GM18498 (cell line): Measurements from ENCODE around the gene PALLD.
"Not testable (repeated sequence)": the region's sequence is repeated elsewhere in the genome, so short reads cannot be mapped to it uniquely, and the experiment has no call there.

Source experiments
- ATAC-seq: cut with Tn5 transposase; IDR thresholded peaks from one replicate; pipeline ENCODE4 v1.9.1; 2021; ENCODE audit warnings: mild to moderate bottlenecking, moderate library complexity; ENCODE audit not compliant: unreplicated experiment

Gene PALLD

DNA sequence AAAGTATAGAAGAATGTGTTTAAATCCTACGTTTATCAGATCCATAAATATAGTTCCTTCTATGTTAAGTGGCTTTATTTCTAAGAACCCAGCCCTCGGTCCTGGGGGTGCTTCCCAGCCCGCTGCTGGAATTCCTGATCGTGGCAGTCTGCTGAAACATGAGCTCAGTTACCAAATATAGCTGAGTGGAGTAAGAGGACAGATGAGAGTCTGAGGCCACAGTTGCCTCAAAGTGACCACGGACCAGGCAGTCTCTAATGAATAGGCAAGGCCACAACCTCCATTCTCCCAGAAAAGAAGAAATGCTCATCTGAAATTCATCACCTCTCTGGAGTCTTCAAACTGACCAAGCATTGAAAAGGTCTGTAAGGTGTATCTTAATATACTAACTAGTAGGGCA is at the start of gene PALLD:
TSS of gene PALLD (plus strand) at position 219 of the 400 bp plus-strand sequence.
- ATAC-seq, result no peak

- ATAC-seq, result not testable (repeated sequence)
Observed at GRCh38 chr4:168449063-168449462, 47.8 kb upstream of the PALLD start.

DNA sequence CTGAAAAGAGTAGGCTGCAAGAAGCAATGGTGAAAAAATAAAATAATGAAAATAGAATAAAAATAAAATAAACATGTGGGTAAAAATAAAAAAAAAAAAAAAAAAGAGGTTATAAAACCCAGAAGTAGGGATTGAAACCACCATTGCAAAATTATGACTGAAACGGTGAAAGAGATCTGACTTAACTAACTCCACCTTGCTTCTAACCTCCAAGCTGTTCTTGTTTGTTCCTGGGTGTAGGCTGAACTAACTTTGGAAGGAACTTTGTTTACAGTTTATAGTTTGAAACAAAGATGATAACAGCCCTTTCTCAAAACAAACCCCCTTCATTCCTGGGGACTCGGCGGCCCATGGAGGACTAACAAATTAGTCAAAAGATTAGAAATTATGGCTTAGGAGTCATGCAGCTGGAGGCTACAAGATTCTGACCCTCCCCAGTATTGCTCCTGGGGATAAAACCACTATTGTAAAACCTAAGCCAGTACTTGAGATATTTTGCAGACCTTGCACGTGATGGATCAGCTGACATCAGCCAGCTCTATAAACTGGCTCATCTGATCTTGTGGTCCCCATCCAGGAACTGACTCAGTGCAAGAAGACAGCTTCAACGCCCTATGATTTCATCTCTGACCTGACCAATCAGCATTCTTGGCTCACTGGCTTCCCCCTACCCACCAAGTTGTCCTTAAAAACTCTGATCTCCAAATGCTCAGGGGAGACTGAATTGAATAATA is 47.0 kb upstream of the PALLD start:
- ATAC-seq, result no peak

DNA sequence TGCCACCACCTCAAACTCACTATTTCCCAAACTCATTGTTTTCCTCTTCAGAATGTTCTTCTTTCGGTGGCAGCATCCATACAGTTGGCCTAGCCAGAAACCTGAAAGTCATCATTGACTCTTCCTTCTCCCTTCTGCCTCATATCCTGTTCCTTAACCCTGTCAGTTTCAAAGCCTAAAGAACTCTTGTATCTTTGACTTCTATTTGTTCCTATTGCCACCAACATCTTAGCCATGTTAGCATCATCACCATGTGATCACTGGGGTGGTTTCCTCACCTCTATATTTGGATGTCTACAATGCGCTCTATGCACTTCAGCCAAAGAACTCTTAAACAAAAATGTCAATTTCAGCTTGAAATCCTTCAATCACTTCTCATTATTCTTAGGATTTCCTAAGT is 45.5 kb upstream of the PALLD start:
- peak; percentile 27 for ATAC-seq

DNA sequence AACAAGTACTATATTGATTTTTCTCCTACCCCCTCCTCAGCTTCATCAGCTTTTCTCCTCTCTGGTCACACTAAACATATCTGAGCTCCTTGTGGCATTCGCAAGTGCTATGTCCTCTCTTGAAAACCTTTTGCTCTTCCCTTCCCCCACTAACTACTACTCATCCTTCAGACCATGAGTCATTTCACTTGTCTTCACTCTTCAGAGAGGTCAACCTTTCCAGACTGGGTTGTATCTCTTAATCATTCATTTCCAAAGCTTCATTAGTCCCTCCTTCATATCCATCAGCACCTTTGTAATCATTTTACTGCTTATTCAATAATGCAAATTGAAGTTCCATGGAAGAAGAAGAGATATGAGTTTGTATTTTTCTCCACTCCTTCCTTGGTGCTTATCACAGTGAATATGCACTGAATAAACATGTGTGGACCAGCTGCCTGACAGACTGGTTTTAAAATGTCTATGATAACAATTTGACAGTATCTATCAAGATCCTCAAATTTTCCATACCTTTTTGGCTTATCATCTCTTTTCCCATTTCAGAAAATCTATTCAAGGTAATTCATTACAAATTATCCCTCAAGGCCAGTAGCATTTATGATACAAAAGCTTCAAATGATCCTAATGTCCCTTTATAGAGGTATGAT is 45.0 kb upstream of the PALLD start:
- peak; percentile 95 for ATAC-seq

GRCh38 chr4:168453146-168453545 is 43.7 kb upstream of the PALLD start:
- ATAC-seq, result no peak

DNA sequence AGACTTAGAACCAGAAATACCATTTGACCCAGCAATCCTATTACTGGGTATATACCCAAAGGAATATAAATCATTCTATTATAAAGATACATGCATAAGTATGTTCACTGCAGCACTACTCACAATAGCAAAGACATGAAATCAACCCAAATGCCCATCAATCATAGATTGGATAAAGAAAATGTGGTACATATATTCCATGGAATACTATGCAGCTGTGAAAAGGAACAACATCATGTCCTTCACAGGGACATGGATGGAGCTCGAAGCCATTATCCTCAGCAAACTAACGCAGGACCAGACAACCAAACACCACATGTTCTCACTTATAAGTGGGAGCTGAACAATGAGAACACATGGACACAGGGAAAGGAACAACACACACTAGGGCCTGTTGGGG is 38.6 kb upstream of the PALLD start:
- ATAC-seq, result not testable (repeated sequence)

DNA sequence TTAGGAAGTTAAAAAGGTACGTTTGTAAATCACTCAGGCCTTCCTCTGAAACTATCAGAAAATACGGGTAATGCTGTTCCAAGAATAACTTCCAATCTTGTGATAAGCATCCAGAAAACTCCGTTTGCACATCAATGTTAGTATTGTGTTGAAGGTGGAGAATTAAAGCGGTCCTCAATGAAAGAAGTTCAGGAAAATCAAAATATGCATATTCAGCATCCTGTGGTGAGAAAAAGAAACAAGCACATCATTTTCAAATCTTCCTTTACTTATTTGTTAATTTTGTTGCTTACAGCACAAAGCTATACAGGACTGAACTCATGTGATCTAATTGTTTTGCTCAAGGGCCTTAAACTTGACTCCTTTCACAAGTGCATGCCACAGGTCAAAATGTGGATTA is 35.0 kb upstream of the PALLD start:
- no peak for ATAC-seq

DNA sequence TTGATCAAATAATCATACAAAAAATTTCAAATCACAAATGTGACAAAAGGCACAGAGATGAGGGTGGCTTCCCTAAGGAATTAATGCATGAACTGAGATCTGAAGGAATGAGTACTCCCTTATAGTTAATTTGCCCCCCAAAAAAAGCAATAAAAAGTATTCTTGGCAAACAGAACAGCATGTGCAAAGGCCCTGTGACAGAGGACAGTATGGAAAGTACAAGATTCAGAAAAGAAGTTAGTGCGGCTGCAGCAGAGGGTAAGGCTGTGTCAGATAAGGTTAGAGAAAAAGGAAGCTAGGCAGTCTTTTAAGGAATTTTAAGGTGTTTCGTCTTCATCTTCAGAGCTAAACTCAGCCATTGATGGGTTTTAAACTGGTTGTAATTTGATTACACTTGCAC is 23.9 kb upstream of the PALLD start:
- ATAC-seq, result no peak

- ATAC-seq, result no peak
Observed at GRCh38 chr4:168474660-168475320, 22.1 kb upstream of the PALLD start.

GRCh38 chr4:168475745-168476144 is 21.1 kb upstream of the PALLD start:
- ATAC-seq, result no peak

DNA sequence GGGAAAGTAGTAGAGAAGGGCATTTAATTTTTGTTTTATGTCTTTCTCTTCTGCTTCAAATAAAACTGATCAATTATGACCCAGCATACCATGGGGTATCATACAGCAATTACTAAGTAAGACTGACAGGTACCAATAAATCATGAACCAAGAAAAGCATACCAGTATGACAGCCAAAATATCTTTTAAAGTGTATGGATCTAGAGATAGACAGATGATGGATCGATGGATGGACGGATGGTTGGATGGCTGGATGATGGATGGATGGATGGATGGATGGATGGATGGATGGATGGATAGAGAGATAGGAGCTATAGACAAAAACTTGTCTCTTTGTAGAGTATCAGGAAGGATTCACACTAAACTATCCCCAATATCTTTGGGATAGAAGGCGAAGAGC is 18.0 kb upstream of the PALLD start:
- ATAC-seq, result no peak

GRCh38 chr4:168480931-168481611 is 15.8 kb upstream of the PALLD start:
- ATAC-seq, result peak; percentile 37

DNA sequence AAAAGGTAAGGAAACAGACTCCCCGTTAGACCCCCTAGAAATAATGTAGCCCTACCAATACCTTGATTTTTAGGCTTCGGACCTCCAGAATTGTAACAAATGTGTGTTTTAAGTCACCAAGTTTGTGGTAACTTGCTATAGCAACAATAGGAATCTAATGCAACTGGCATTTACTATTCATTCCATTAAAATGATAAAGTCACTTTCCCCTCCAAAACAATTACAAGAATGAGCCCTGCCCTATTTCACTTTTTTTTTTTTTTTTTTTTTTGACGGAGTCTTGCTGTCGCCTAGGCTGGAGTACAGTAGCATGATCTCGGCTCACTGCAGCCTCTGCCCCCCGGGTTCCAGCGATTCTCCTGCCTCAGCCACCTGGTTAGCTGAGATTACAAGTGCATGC is 13.0 kb upstream of the PALLD start:
- no peak for ATAC-seq

GRCh38 chr4:168484626-168485025 is 12.2 kb upstream of the PALLD start:
- ATAC-seq, result no peak

DNA sequence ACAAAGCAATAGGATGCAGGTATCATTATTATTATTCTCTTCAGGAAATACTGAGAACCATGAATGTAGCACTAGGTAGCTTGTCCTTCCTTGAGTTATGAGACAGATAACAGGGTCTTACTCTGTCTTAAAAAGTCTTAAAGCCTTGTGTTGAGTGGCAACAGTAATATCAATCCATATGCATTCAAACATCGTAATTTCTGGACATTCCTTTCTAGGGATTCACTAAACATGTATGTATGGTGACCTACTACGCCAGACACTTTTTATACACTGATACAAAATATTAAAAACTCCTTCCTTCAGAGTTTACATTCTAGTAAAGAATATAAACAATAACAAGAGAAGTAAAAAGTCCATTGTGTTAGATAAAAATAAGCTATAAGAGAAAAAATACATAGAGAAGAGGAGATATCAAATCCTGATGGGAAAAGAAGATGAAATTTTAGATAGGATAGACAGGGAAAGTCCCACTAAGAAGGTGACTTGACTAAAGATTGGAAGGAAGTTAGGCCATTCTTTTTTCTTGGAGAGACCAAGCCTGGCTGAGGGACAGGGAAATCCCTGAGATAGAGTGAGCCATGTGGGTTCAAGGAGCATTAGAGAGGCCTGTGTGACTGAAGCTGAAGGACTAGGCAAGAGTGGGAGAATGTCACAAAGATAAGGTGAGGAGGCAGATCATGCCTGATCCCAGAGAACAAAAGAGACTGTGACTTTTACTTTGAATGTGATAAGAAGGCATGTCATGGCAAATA is 11.5 kb upstream of the PALLD start:
- ATAC-seq, result no peak

DNA sequence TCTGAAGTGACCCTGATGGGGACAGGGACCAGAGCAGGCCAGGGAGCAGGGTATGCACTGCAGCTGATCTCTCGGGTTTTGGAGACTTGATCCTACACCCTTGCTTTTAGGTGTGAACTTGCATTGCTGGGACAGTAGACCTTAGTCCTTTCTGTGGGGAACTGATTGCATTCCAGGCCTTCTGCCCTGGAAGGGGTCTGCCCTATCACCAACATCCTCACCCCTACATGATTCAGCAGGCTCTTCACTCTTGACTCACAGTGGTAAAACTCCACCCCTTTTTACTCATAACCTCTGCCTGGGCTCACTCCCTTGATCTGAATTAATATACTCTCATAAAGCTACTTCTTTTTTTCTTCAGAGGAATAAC is 10.0 kb upstream of the PALLD start:
- no peak for ATAC-seq

- no peak for ATAC-seq
Observed at GRCh38 chr4:168487282-168488035, 9.4 kb upstream of the PALLD start.

DNA sequence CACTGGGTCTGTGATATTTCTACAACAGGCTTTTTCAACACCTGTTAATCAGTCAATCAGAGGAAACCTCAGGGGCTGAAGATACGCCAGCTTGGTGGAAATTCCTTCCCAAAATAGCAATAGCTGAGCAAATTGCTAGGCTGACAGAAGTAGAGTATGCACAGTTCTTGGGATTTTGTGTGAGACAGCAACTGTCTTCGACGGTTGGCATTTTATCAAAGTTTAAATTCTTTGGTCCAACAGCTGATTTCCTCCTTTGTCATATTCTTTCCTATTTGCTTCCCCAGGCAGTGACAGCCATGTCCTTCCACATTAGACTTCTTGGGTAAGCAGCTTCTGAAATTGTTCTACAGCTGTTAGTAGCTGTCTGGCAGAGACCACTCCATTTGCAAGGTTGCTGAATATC is 8.0 kb upstream of the PALLD start:
- no peak for ATAC-seq

GRCh38 chr4:168489616-168490015 is 7.2 kb upstream of the PALLD start:
- ATAC-seq, result no peak
